T-helper 1 cell (primary cell): ENCODE results near the gene NUFIP1.
"Not testable (repeated sequence)": the region's sequence is repeated elsewhere in the genome, so short reads cannot be mapped to it uniquely, and the experiment has no call there.

Source experiments
- DNase-seq, 5 donors: peaks; one replicate each; pipeline ENCODE4 v3.0.0-alpha.2; 2012 to 2020
- total RNA-seq, 4 donors: gene quantifications; one replicate each; lab custom pipeline; 2026; lab: John Stamatoyannopoulos, UW

NUFIP1 gene
- total RNA-seq = 9.9 to 12.7 (median 11.0) reads per million in 4 donors

- DNase-seq = peak; percentile 71 to 92 (median 83)
These were observed at the start of gene NUFIP1, which contains the start of gene GPALPP1 for GRCh38 chr13:44989071-44989889. NUFIP1 (minus strand) TSS chr13:44989471; CDS start chr13:44989436, 35 bp downstream. GPALPP1 (plus strand) TSS chr13:44989538; CDS start chr13:44989655, 117 bp downstream.

DNA sequence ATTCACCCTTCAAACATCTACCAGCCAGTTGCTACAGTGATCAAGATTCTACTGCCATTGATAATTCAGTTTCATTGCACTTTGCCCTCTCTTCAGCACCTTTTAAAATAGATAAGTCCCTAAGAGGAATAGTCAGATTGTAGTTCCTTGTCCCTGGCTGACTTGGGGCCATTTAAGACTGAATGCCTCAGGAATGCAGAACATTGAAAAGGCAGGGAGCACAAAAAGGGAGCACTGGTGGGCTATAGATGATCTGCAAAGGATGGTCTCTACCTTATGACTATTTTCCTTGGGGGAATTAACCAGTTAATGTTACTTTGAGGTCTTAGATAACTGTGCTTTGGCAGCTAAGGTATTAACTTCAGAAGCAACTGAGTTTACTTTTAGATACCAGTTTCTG, 46.9 kb upstream of the NUFIP1 start:
- no peak for DNase-seq

DNA sequence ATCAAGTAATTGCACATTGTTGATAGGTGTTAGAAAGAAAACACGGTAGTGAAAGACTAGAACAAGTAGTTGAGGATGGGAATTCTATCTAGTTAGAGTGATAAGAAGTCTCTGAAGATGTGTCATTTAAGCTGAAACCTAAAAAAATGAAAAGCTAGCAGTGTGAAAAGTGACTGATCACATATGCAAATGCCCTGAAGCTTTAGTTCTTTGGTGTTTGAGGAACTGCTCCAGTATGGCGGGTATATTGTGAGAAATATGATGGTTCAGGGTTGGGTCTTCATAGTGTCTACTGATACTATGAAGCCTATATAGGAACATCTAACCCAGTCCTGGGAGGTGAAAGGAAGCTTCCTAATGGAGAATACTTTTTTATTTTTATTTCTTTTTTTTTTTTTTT, 45.1 kb upstream of the NUFIP1 start:
- no peak for DNase-seq

DNA sequence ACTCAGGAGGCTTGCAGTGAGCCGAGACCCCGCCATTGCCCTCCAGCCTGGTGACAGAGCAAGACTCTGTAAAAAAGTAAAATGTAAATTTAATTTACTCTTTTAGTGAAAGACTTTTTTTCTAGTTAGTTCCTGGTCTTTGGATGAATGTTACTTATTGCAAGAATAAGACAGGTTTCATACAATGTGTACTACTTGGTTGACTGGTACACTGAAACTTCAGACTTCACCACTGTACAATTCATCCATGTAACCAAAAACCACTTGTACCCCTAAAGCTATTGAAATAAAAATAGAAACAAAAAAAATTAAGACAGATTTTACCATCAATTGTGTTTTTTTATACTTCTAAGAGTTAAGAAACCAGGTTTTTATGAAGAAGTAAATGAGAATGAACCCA, 35.6 kb upstream of the NUFIP1 start:
- DNase-seq = no peak

DNA sequence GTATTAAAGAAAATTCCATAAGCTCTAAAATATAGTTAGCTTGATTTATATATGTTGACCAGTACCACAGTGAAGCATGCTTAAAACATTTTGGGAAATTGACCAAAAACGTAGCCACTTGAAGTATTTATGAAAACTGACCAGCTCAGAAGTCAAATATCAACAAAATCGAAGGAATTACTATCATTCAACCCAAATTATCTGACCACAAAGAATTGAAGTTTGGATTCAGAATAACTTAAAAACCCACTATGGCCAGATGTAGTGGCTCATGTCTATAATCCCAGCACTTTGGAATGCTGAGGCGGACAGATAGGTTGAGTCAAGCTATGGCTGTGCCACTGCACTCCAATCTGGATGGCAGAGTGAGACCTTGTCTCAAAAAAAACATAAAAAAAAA, 32.0 kb upstream of the NUFIP1 start:
- DNase-seq = no peak

DNA sequence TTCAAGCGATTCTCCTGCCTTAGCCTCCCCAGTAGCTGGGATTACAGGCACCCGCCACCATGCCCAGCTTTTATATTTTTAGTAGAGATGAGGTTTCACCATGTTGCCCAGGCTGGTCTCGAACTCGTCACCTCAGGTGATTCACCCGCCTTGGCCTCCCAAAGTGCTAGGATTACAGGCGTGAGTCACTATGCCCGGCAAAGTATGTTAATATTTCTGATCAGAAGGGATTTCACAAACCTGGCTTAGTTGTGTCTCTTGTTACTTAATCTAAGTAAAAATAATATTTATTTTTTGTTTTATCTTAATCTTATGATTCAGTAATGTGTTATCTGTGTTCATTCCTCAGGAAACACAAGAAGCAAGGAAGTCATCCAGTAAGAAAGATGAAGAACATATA, 30.7 kb upstream of the NUFIP1 start:
- not testable (repeated sequence) for DNase-seq

DNA sequence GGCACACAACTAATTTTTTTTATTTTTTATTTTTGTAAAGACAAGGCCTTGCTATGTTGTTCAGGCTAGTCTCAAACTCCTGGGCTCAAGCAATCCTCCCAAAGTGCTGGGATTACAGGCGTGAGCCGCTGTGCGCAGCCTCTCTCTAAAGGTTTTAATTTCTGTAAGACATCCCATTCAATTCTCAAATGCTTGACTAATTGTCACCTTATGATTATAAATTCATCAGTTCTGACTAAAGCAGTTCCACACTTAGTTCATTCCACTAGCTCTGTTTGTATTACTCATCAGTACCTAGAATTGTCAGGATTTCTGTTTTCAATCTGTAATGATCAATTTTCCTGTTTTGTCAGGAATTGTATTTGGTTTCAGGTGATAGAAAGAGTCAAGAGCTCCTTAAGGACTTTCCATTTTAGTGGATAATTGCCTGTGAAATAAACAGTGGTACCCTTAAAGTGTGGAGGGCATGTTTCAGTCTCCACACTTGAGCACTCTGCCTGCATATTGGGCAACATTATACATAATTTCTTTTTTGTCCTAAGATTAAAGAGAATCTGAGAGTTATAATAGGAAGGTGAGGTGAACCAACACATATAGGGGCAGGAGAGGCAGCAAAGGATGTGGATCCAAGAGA, 27.6 kb upstream of the NUFIP1 start:
- DNase-seq = no peak

DNA sequence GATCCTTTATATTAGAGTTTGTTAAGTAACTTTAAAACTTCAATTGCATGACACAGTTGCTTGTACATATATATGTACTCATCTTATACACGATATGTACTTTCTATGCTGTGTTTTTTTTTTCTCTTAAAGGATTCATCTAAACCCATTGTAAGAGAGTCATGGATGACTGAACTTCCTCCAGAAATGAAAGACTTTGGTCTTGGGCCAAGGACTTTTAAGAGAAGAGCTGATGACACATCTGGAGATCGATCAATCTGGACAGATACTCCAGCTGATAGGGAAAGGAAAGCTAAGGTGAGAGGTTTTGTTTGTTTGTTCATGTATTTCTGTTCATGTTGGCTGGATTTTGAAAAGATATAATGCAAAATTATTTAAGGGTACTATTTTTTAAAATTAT, 26.0 kb upstream of the NUFIP1 start:
- DNase-seq = no peak

- DNase-seq = no peak
These were observed 21.9 kb upstream of the NUFIP1 start for GRCh38 chr13:45011198-45011597.

- DNase-seq = no peak
These were observed 18.6 kb upstream of the NUFIP1 start for GRCh38 chr13:45007823-45008222.

DNA sequence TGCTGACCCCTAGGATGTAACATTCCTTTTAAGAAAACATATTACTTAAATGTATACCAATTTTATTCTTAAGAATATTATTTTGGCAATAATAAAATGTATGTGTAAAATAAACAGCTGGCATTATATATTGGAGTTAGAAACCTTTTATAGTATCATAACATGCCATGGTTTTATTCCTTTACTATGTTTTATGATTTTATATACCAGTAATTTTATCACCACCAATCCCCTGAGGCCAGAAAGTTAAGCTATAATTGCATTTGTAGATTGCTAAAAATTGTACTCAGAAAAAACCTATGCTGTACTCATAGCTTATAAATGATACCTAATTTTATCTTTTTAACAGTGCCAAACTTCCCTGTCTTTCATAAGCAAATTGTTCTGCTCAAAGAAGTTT, 18.0 kb upstream of the NUFIP1 start:
- no peak for DNase-seq

DNA sequence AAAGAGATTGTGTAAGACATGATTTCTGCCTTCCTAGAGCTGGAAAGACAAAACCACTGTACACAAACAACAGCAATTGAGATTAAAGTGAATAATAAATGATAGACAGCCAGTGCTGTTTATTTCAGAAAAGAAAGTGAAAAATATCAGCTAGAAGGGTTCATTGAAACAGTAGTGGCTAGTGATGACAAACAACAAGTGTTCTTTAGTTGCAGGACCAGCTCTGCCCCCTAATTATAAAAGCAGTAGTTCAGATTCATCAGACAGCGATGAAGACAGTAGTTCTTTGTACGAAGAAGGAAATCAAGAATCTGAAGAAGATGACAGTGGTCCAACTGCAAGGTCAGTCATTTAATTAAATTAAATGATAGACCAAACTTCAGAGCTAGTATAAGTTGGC, 14.8 kb upstream of the NUFIP1 start:
- no peak for DNase-seq

- DNase-seq = no peak
These were observed 14.1 kb upstream of the NUFIP1 start for GRCh38 chr13:45003417-45003816.

GRCh38 chr13:44989941-44990340, 670 bp upstream of the NUFIP1 start:
- peak in 1 of 5 donors; percentile 8 for DNase-seq

GRCh38 chr13:44978328-44978727, 10.9 kb downstream of the NUFIP1 start:
- DNase-seq = no peak

- no peak for DNase-seq
These were observed 12.2 kb downstream of the NUFIP1 start for GRCh38 chr13:44976949-44977583.

DNA sequence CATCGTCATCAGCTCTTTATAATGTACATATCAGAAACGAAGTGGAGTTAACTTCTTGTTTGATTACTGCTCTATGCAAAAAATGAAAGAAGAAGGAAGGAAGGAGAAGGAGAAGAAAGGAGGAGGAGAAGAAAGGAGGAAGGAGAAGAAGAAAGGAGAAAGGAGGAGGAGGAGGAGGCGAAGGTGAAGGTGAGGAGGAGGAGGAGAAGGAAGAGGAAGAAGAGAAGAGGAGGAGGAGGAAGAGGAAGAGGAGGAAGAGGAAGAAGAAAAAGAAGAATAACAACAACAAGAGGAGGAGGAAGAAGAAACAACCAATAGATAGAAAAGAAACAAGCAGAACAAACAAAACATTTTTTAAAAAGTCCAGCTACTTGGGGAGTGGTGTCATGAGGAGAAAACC, 13.1 kb downstream of the NUFIP1 start:
- DNase-seq = no peak

GRCh38 chr13:44974056-44974793, 15.0 kb downstream of the NUFIP1 start:
- no peak for DNase-seq

- no peak for DNase-seq
These were observed 16.2 kb downstream of the NUFIP1 start for GRCh38 chr13:44972956-44973581.

- no peak for DNase-seq
These were observed 17.3 kb downstream of the NUFIP1 start for GRCh38 chr13:44971656-44972595.
